A549 (cell line): ENCODE results near the gene SELENOW. TPM values are rescaled to one million over a fixed set of nuclear protein-coding genes. Genes with fewer than 3 reads are reported as not detected.

Experiments
- ATAC-seq, 2 experiments: fragments of 200-7000 bp in 1 of 2; fragments of >200 bp in 1 of 2; cut with Nextera tagmentation in 1 of 2; cut with Tn5 transposase in 1 of 2; 3 replicates each; pipeline versions ENCODE4 v1.8.0 to v1.9.1; 2018 to 2020; ENCODE audit warnings: mild to moderate bottlenecking in 1 of 2, moderate library complexity in 1 of 2
- CTCF ChIA-PET: fragments of 300-600 bp; sonication (Branson Sonifier 250); formaldehyde crosslinking; extraction: SDS; loops from one replicate; lab custom pipeline; 2021; ENCODE audit warnings: antibody characterized with exemption, inconsistent platforms; lab: Yijun Ruan, JAX
- POLR2A ChIA-PET: fragments of 350-600 bp; formaldehyde crosslinking; extraction: SDS; loops from one replicate; lab custom pipeline; 2021; ENCODE audit warnings: antibody characterized with exemption, inconsistent platforms; lab: Yijun Ruan, JAX
- DNase-seq, 2 experiments: peaks; one replicate each; pipeline versions ENCODE4 v3.0.0 to v3.0.0-alpha.2; 2011 to 2016; ENCODE audit warnings: low read depth in 1 of 2, low spot score in 1 of 2
- FAIRE-seq: peaks from 2 replicates; lab custom pipeline; 2011; peaks lifted over from hg19 to GRCh38; lab: Jason Lieb, UNC
- H3K27ac ChIP-seq, 2 experiments: fragments of >200 bp; sonication (Bioruptor Twin); formaldehyde crosslinking; 3 replicates each; pipeline ENCODE4 v1.5.1; 2016 to 2017
- H3K4me1 ChIP-seq: fragments of >200 bp; sonication (Bioruptor Twin); formaldehyde crosslinking; 3 replicates; pipeline ENCODE4 v1.6.1; 2016
- H3K4me2 ChIP-seq: fragments of >200 bp; sonication (Bioruptor Twin); formaldehyde crosslinking; 3 replicates; pipeline ENCODE4 v1.6.1; 2016
- H3K4me3 ChIP-seq: fragments of >200 bp; sonication (Bioruptor Twin); formaldehyde crosslinking; 3 replicates; pipeline ENCODE4 v1.5.1; 2016
- H3K9me3 ChIP-seq: fragments of >200 bp; sonication (Bioruptor Twin); formaldehyde crosslinking; 3 replicates; pipeline ENCODE4 v1.6.1; 2016
- CBX2 ChIP-seq: fragments of 200-600 bp; sonication (generic); IDR thresholded peaks from 2 replicates; pipeline ENCODE4 v1.6.1; 2016; ENCODE audit warnings: low read depth, mild to moderate bottlenecking, borderline replicate concordance
- CHD4 ChIP-seq: fragments of 200-600 bp; sonication (generic); IDR thresholded peaks from 2 replicates; pipeline ENCODE4 v1.6.1; 2016; ENCODE audit warnings: antibody characterized with exemption, mild to moderate bottlenecking, borderline replicate concordance
- EHMT2 ChIP-seq: fragments of 200-600 bp; sonication (generic); IDR thresholded peaks from 2 replicates; pipeline ENCODE4 v1.6.1; 2016; ENCODE audit warnings: antibody characterized with exemption, low read depth, mild to moderate bottlenecking, moderate library complexity
- FOSB ChIP-seq: fragments of 250-450 bp; sonication (Bioruptor Pico); IDR thresholded peaks from 2 replicates; pipeline ENCODE4 v1.5.0; 2020; ENCODE audit warnings: mild to moderate bottlenecking, moderate library complexity
- FOSL2 ChIP-seq, 2 experiments: fragments of 450-650 bp in 1 of 2; fragments of >200 bp in 1 of 2; sonication (Bioruptor Twin) in 1 of 2; formaldehyde crosslinking; IDR thresholded peaks; 2 replicates each; pipeline versions ENCODE4 v1.5.0 to v1.6.1; 2016 to 2020; ENCODE audit warnings: mild to moderate bottlenecking in 1 of 2, moderate library complexity in 1 of 2
- FOXS1 ChIP-seq: fragments of 250-450 bp; sonication (Bioruptor Pico); IDR thresholded peaks from 2 replicates; pipeline ENCODE4 v1.5.0; 2020; ENCODE audit warnings: mild to moderate bottlenecking, moderate library complexity
- HDAC2 ChIP-seq: fragments of 200-600 bp; sonication (generic); IDR thresholded peaks from 2 replicates; pipeline ENCODE4 v1.6.1; 2016
- HEYL ChIP-seq: fragments of 250-450 bp; sonication (Bioruptor Pico); IDR thresholded peaks from 2 replicates; pipeline ENCODE4 v1.8.0; 2021; ENCODE audit warnings: mild to moderate bottlenecking, moderate library complexity
- HOXA7 ChIP-seq: fragments of 250-450 bp; sonication (Bioruptor Pico); IDR thresholded peaks from 2 replicates; pipeline ENCODE4 v1.5.0; 2020; ENCODE audit warnings: mild to moderate bottlenecking, moderate library complexity
- HOXB13 ChIP-seq: fragments of 250-450 bp; sonication (Bioruptor Pico); IDR thresholded peaks from 2 replicates; pipeline ENCODE4 v1.5.0; 2020; ENCODE audit warnings: low read depth, mild to moderate bottlenecking, moderate library complexity
- HOXB5 ChIP-seq: fragments of 250-450 bp; sonication (Bioruptor Pico); IDR thresholded peaks from 2 replicates; pipeline ENCODE4 v1.5.0; 2020; ENCODE audit warnings: mild to moderate bottlenecking, moderate library complexity
- JUN ChIP-seq, 2 experiments: fragments of >200 bp; sonication (Bioruptor Twin); formaldehyde crosslinking; IDR thresholded peaks; 2 replicates in 1 of 2; 3 replicates in 1 of 2; pipeline ENCODE4 v1.6.1; 2016 to 2017
- JUNB ChIP-seq: fragments of >200 bp; sonication (Bioruptor Twin); formaldehyde crosslinking; IDR thresholded peaks from 2 replicates; pipeline ENCODE4 v1.6.1; 2016
- MAZ ChIP-seq: fragments of 150-350 bp; IDR thresholded peaks from 2 replicates; pipeline ENCODE4 v1.6.1; 2014; ENCODE audit warnings: antibody characterized with exemption, low read depth, low read length, borderline replicate concordance
- MYC ChIP-seq: IDR thresholded peaks from 2 replicates; pipeline ENCODE4 v1.6.1; 2012; ENCODE audit warnings: mild to moderate bottlenecking, inconsistent platforms, low read length, improper control_type of control experiment, borderline replicate concordance
- PHF8 ChIP-seq: fragments of 200-600 bp; sonication (generic); IDR thresholded peaks from 2 replicates; pipeline ENCODE4 v1.6.1; 2016; ENCODE audit warnings: low read depth, mild to moderate bottlenecking, antibody characterized with exemption, moderate library complexity, borderline replicate concordance
- POLR2A ChIP-seq: IDR thresholded peaks from 2 replicates; pipeline ENCODE4 v1.6.1; 2012; ENCODE audit warnings: mild to moderate bottlenecking, low read length
- POLR2AphosphoS2 ChIP-seq: conservative IDR thresholded peaks from 2 replicates; pipeline ENCODE4 v1.6.1; 2012; ENCODE audit warnings: low read length, improper control_type of control experiment, inconsistent platforms
- RAD21 ChIP-seq, 2 experiments: fragments of >200 bp in 1 of 2; sonication (Bioruptor Twin) in 1 of 2; formaldehyde crosslinking in 1 of 2; IDR thresholded peaks in 1 of 2; conservative IDR thresholded peaks in 1 of 2; 2 replicates in 1 of 2; 3 replicates in 1 of 2; pipeline ENCODE4 v1.6.1; 2012 to 2018; ENCODE audit warnings: inconsistent platforms in 1 of 2
- RARB ChIP-seq: fragments of 250-450 bp; sonication (Bioruptor Pico); IDR thresholded peaks from 2 replicates; pipeline ENCODE4 v1.8.0; 2021; ENCODE audit warnings: mild to moderate bottlenecking, moderate library complexity
- RFX5 ChIP-seq: fragments of 450-650 bp; IDR thresholded peaks from 2 replicates; pipeline ENCODE4 v1.7.1; 2014; ENCODE audit warnings: antibody characterized with exemption, mild to moderate bottlenecking, moderate library complexity
- RNF2 ChIP-seq: fragments of 200-600 bp; sonication (generic); IDR thresholded peaks from 2 replicates; pipeline ENCODE4 v1.6.1; 2016; ENCODE audit warnings: low read depth, mild to moderate bottlenecking, antibody characterized with exemption, moderate library complexity, borderline replicate concordance
- SMC3 ChIP-seq: fragments of >200 bp; sonication (Bioruptor Twin); formaldehyde crosslinking; IDR thresholded peaks from 3 replicates; pipeline ENCODE4 v1.6.1; 2018; ENCODE audit warnings: inconsistent platforms
- TFCP2L1 ChIP-seq: fragments of 250-450 bp; sonication (Bioruptor Pico); IDR thresholded peaks from 2 replicates; pipeline ENCODE4 v1.5.0; 2021; ENCODE audit warnings: mild to moderate bottlenecking
- TP53 ChIP-seq: fragments of 250-450 bp; sonication (Bioruptor Pico); IDR thresholded peaks from 2 replicates; pipeline ENCODE4 v1.5.0; 2021; ENCODE audit warnings: mild to moderate bottlenecking, moderate library complexity
- ZNF302 ChIP-seq: fragments of 250-450 bp; sonication (Bioruptor Pico); IDR thresholded peaks from 2 replicates; pipeline ENCODE4 v1.9.0; 2021; ENCODE audit warnings: inconsistent platforms, mild to moderate bottlenecking, moderate library complexity
- ZSCAN20 ChIP-seq: fragments of 250-450 bp; sonication (Bioruptor Pico); IDR thresholded peaks from 2 replicates; pipeline ENCODE4 v1.8.0; 2022; ENCODE audit warnings: mild to moderate bottlenecking, moderate library complexity
- WGBS: methylation state at CpG from one replicate; pipeline ENCODE4 v1.1.6; 2017; ENCODE audit errors: missing lambda C conversion rate; 5-methylcytosine and 5-hydroxymethylcytosine counted together
- polyA plus RNA-seq, 4 experiments: library from polyadenylated mRNA; depleted of rRNA in 3 of 4; stranded (reverse); fragments of >200 nt; fragmentation: RNase III in 1 of 4; extraction: RNeasy Plus Mini Kit Qiagen cat#74134 plus additional on column Dnase treatment in 1 of 4; gene quantifications; 2 replicates in 3 of 4; 3 replicates in 1 of 4; pipeline ENCODE4 v1.2.3, GENCODE V29; 2011 to 2017
- TF ChIP-seq, protein P1 (sequence below): fragments of >200 bp; sonication (Bioruptor Twin); formaldehyde crosslinking; IDR thresholded peaks from 3 replicates; pipeline ENCODE4 v1.5.1; 2016
- TF ChIP-seq, protein P2 (sequence below): fragments of 250-450 bp; sonication (Bioruptor Pico); IDR thresholded peaks from 2 replicates; pipeline ENCODE4 v1.5.0; 2021; ENCODE audit warnings: mild to moderate bottlenecking, moderate library complexity, borderline replicate concordance
- TF ChIP-seq, protein P3 (sequence below): fragments of 150-350 bp; IDR thresholded peaks from 2 replicates; pipeline ENCODE4 v1.6.1; 2014; ENCODE audit warnings: low read depth, mild to moderate bottlenecking, low read length
- TF ChIP-seq, protein P4 (sequence below): fragments of 250-450 bp; sonication (Bioruptor Pico); IDR thresholded peaks from 2 replicates; pipeline ENCODE4 v1.5.0; 2020; ENCODE audit warnings: low read depth, mild to moderate bottlenecking, moderate library complexity
- TF ChIP-seq, protein P5 (sequence below): IDR thresholded peaks from 2 replicates; pipeline ENCODE4 v1.6.1; 2012; ENCODE audit warnings: low read depth, borderline replicate concordance
- TF ChIP-seq, protein P6 (sequence below): IDR thresholded peaks from 2 replicates; pipeline ENCODE4 v1.6.1; 2012

Gene SELENOW
- polyA plus RNA-seq, 2 of the 4 experiments (the other 2 are of a cell fraction) = 114 to 155 TPM

DNA sequence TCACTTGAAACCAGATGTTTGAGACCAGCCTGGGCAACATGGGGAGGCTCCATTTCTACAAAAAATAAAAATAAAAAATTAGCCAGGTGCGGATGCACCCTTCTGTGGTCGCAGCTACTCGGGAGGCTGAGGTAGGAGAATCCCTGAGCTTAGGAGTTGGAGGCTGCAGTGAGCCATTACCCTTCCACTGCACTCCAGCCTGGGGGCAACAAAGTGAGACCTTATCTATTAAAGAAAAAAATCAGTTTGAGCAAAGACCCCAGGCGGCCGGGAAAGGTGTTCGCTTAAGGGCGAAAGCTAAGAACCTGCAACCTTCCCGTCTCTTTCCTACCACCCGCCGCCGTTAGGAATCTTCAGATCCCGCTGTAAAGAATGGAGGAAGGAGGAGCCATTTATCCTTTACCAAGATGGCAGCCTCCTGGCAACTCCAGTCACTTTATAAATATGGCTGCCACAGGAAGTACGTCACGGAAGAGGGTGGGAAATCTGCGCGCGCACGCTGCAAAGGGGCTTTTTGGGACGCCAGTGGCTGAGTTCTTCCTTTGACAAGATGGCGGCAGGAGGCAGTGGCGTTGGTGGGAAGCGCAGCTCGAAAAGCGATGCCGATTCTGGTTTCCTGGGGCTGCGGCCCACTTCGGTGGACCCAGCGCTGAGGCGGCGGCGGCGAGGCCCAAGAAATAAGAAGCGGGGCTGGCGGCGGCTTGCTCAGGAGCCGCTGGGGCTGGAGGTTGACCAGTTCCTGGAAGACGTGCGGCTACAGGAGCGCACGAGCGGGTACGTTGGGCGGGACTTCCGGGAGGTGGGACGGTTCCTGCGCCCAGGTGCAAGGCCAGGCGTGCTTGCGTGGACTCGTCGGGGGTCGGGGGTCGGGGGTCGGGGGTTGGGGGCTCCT lies 33.2 kb upstream of the SELENOW start, which contains the start of gene NOP53:
NOP53 (plus strand) TSS at position 537 of the 892 bp plus-strand sequence; CDS start at position 551, 14 bp downstream.
- Histone ChIP-seq H3K27ac (peak within 1 kb of the TSS; percentile 95 to 96), H3K9me3 (no peaks in the 10 kb centered on the region), H3K4me1 (peaks cover 33% of the 10 kb centered on the region), H3K4me3 (peak within 1 kb of the TSS; percentile 56), H3K4me2 (peak within 1 kb of the TSS; percentile 72)
- ATAC-seq = peak; percentile 64 to 75
- POLR2A ChIA-PET = interaction anchor here (0.6 to 4.5 kb wide), 12 partner anchors 10 to 430 kb away, joined by 3 to 69 read pairs (median 3); partner anchors contain the start of gene EHD2
- peak; percentile 99 for DNase-seq
- CTCF ChIA-PET = interaction anchor here (0.7 to 42.0 kb wide), 10 partner anchors 10 to 309 kb away, joined by 3 to 1389 read pairs (median 6); partner anchors contain the start of gene EHD2
- WGBS = 2% methylated on average over 43 of the region's 53 CpGs
- FAIRE-seq = no peak
- peak; percentile 76 for TF ChIP-seq POLR2A
- TF ChIP-seq TFCP2L1 (CRISPR knock-in tag) = peak; percentile 84
- TF ChIP-seq RNF2 = no peak
- no peak for TF ChIP-seq HDAC2
- peak; percentile 90 for TF ChIP-seq PHF8
- TF ChIP-seq JUN (IDR thresholded peaks at IDR 0.05) = peak; percentile 94 to 98
- TF ChIP-seq MYC = peak; percentile 68; the same call in 1 of the 2 replicates
- peak; percentile 92 for TF ChIP-seq FOXS1
- TF ChIP-seq, protein P1, sequence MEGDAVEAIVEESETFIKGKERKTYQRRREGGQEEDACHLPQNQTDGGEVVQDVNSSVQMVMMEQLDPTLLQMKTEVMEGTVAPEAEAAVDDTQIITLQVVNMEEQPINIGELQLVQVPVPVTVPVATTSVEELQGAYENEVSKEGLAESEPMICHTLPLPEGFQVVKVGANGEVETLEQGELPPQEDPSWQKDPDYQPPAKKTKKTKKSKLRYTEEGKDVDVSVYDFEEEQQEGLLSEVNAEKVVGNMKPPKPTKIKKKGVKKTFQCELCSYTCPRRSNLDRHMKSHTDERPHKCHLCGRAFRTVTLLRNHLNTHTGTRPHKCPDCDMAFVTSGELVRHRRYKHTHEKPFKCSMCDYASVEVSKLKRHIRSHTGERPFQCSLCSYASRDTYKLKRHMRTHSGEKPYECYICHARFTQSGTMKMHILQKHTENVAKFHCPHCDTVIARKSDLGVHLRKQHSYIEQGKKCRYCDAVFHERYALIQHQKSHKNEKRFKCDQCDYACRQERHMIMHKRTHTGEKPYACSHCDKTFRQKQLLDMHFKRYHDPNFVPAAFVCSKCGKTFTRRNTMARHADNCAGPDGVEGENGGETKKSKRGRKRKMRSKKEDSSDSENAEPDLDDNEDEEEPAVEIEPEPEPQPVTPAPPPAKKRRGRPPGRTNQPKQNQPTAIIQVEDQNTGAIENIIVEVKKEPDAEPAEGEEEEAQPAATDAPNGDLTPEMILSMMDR = no peak
- TF ChIP-seq FOSB (CRISPR knock-in tag) = peak; percentile 95
- peak; percentile 96 for TF ChIP-seq HOXB13
- peak; percentile 82; the same call in 1 of the 2 replicates for TF ChIP-seq HEYL
- no peak for TF ChIP-seq JUNB
- peak; percentile 99 for TF ChIP-seq EHMT2
- peak; percentile 60; the same call in 1 of the 2 replicates for TF ChIP-seq RFX5
- TF ChIP-seq, protein P2, sequence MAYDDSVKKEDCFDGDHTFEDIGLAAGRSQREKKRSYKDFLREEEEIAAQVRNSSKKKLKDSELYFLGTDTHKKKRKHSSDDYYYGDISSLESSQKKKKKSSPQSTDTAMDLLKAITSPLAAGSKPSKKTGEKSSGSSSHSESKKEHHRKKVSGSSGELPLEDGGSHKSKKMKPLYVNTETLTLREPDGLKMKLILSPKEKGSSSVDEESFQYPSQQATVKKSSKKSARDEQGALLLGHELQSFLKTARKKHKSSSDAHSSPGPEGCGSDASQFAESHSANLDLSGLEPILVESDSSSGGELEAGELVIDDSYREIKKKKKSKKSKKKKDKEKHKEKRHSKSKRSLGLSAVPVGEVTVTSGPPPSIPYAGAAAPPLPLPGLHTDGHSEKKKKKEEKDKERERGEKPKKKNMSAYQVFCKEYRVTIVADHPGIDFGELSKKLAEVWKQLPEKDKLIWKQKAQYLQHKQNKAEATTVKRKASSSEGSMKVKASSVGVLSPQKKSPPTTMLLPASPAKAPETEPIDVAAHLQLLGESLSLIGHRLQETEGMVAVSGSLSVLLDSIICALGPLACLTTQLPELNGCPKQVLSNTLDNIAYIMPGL = peak; percentile 73; the same call in 1 of the 2 replicates
- TF ChIP-seq, protein P3, sequence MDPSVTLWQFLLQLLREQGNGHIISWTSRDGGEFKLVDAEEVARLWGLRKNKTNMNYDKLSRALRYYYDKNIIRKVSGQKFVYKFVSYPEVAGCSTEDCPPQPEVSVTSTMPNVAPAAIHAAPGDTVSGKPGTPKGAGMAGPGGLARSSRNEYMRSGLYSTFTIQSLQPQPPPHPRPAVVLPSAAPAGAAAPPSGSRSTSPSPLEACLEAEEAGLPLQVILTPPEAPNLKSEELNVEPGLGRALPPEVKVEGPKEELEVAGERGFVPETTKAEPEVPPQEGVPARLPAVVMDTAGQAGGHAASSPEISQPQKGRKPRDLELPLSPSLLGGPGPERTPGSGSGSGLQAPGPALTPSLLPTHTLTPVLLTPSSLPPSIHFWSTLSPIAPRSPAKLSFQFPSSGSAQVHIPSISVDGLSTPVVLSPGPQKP = no peak
- TF ChIP-seq ZNF302 (CRISPR knock-in tag) = peak; percentile 92
- TF ChIP-seq, protein P4, sequence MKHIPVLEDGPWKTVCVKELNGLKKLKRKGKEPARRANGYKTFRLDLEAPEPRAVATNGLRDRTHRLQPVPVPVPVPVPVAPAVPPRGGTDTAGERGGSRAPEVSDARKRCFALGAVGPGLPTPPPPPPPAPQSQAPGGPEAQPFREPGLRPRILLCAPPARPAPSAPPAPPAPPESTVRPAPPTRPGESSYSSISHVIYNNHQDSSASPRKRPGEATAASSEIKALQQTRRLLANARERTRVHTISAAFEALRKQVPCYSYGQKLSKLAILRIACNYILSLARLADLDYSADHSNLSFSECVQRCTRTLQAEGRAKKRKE (CRISPR knock-in tag) = peak; percentile 80
- TF ChIP-seq, protein P5, sequence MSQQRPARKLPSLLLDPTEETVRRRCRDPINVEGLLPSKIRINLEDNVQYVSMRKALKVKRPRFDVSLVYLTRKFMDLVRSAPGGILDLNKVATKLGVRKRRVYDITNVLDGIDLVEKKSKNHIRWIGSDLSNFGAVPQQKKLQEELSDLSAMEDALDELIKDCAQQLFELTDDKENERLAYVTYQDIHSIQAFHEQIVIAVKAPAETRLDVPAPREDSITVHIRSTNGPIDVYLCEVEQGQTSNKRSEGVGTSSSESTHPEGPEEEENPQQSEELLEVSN = no peak; the same call in 1 of the 2 replicates
- peak; percentile 97 for TF ChIP-seq HOXB5 (CRISPR knock-in tag)
- peak; percentile 87 for TF ChIP-seq POLR2AphosphoS2
- peak; percentile 96 for TF ChIP-seq TP53 (CRISPR knock-in tag)
- no peak for TF ChIP-seq SMC3
- TF ChIP-seq HOXA7 (CRISPR knock-in tag) = peak; percentile 95
- no peak for TF ChIP-seq FOSL2 (IDR thresholded peaks at IDR 0.05)
- TF ChIP-seq FOSL2 (CRISPR knock-in tag; IDR thresholded peaks at IDR 0.05) = peak; percentile 45
- TF ChIP-seq ZSCAN20 (CRISPR knock-in tag) = peak; percentile 94
- TF ChIP-seq CHD4 = 0 out of 2 replicates have a peak, but pooled peaks have one; percentile 23
- TF ChIP-seq RARB (CRISPR knock-in tag) = peak; percentile 90
- TF ChIP-seq MAZ = peak; percentile 41; the same call in 1 of the 2 replicates
- TF ChIP-seq CBX2 = no peak
- TF ChIP-seq, protein P6, sequence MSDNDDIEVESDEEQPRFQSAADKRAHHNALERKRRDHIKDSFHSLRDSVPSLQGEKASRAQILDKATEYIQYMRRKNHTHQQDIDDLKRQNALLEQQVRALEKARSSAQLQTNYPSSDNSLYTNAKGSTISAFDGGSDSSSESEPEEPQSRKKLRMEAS = peak; percentile 81
- TF ChIP-seq RAD21 (conservative IDR thresholded peaks at IDR 0.05 in 1 of 2, IDR thresholded peaks at IDR 0.05 in 1 of 2) = no peak
